ENCODE measurements around the gene SPATC1L.

SPATC1L gene

DNA sequence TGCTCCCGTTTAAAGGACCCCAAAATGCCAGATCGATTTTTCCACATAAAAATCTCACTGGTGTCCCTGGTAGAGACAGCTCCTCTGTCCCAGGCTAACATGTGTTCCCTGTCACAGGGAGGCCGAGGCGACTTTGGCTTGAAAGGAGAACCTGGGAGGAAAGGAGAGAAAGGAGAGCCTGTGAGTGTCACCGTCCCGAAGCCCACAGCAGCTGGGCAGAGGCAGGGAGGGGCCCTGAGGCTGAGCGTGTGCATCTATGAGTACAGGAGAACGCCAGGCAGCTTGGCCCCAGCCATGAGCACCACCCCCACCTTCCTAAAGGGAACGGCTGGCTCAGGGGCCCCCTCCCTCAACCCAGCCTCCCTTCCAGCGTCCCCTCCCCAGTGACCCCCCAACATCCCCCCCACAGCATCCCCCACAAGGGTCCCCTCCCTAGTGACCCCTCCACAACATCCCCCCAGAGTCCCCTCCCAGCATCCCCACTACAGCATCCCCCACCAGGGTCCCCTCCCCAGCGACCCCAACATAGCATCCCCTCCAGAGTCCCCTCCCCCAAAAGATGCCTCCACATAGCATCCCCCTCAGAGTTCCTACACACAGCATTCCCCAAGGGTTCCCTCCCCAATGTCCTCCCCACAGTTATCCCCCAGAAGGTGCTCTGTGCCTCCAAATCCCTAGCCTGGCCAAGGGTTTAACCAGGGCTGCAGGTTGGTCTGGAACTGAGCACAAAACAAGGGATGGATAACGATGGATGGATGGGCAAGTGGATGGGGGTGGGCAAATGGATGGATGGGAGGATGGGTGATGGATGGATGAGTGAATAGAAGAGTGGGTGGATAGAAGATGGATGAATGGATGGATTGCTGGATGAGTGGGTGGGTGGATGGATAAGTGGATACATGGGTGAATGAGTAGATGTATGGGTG lies 61.2 kb downstream of the SPATC1L start:
- H3K27ac ChIP-seq, result peak overlapping the region in 1 of 2 donors; percentile 45
- peak; percentile 62 for DNase-seq (ENCODE audit: low spot score)

DNA sequence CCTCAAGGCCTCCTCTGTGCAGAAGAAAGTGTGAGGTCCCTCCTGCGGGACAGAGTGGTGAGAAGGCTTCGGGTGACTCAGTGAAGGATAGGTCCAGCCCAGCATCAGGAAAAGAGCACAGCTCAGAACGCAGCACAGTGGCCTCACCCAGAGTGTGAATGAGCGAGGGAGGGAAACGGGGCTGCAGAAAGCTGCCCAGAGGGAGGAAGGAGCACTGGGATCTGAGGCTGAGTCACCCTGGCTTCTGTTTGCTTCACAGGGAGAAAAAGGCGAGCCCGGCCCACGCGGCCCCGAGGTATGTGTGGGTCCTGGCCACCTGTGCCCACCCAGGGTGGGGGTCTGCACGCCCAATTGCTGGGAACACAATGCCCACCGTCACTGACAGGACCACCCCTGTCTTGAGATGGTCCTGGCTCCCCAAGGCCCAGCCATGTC lies 62.0 kb downstream of the SPATC1L start:
- TF ChIP-seq, protein P1, sequence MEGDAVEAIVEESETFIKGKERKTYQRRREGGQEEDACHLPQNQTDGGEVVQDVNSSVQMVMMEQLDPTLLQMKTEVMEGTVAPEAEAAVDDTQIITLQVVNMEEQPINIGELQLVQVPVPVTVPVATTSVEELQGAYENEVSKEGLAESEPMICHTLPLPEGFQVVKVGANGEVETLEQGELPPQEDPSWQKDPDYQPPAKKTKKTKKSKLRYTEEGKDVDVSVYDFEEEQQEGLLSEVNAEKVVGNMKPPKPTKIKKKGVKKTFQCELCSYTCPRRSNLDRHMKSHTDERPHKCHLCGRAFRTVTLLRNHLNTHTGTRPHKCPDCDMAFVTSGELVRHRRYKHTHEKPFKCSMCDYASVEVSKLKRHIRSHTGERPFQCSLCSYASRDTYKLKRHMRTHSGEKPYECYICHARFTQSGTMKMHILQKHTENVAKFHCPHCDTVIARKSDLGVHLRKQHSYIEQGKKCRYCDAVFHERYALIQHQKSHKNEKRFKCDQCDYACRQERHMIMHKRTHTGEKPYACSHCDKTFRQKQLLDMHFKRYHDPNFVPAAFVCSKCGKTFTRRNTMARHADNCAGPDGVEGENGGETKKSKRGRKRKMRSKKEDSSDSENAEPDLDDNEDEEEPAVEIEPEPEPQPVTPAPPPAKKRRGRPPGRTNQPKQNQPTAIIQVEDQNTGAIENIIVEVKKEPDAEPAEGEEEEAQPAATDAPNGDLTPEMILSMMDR (IDR thresholded peaks at IDR 0.05), result no peak
- Histone ChIP-seq H3K27ac (peak overlapping the region in 1 of 2 donors; percentile 45), H3K4me3 (no peak overlapping the region)
- DNase-seq (ENCODE audit: low spot score), result peak; percentile 66

More for the DNA sequence above, 61.2 kb downstream of the SPATC1L start:
- no peak overlapping the region for H3K4me3 ChIP-seq
- TF ChIP-seq, protein P1 (IDR thresholded peaks at IDR 0.05), result no peak

DNA sequence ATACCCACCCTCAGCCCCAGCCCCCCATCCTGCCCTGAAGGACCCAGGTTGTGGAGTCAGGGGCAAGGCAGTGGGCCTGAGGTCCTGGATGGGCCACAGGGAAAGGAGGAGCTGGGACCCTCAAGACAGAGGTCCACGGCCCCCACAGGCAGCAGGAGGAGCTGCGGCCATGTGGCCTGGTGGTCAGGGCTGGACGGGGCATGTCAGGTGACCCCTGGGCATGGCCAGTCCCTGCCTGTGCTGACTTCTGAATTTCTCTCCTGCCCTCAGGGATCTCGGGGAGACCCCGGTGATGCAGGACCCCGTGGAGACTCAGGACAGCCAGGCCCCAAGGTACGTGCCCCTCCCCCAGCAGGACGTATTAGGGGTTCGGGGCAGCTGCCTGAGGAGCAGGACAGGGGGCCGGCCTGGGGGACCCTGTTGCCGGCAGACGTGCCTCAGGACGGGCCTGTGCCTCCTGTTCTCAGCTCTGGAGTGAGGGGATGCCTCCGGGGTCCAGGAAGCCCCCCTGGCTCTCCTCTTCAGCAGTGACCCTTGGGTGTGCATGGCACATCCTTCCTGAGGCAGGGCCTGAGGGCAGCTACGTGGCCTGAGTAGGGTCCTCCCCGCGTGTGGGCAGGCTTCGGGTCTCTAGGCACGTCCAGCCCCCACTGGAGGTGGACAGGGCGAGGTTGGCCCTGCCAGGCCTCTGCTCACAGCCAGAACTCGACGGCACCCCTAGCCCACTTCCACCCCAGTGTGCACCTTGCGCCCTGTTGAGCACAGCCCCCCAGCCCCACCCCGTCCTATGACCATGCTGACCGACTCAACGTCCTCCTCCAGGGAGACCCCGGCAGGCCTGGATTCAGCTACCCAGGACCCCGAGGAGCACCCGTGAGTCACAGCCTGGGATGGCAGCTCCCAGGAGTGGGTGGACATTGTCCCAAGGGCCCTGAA lies 62.7 kb downstream of the SPATC1L start:
- peak overlapping the region in 1 of 2 donors; percentile 45 for H3K27ac ChIP-seq
- H3K4me3 ChIP-seq, result no peak overlapping the region
- peak; percentile 70 for DNase-seq (ENCODE audit: low spot score)
- TF ChIP-seq, protein P1 (IDR thresholded peaks at IDR 0.05), result no peak

DNA sequence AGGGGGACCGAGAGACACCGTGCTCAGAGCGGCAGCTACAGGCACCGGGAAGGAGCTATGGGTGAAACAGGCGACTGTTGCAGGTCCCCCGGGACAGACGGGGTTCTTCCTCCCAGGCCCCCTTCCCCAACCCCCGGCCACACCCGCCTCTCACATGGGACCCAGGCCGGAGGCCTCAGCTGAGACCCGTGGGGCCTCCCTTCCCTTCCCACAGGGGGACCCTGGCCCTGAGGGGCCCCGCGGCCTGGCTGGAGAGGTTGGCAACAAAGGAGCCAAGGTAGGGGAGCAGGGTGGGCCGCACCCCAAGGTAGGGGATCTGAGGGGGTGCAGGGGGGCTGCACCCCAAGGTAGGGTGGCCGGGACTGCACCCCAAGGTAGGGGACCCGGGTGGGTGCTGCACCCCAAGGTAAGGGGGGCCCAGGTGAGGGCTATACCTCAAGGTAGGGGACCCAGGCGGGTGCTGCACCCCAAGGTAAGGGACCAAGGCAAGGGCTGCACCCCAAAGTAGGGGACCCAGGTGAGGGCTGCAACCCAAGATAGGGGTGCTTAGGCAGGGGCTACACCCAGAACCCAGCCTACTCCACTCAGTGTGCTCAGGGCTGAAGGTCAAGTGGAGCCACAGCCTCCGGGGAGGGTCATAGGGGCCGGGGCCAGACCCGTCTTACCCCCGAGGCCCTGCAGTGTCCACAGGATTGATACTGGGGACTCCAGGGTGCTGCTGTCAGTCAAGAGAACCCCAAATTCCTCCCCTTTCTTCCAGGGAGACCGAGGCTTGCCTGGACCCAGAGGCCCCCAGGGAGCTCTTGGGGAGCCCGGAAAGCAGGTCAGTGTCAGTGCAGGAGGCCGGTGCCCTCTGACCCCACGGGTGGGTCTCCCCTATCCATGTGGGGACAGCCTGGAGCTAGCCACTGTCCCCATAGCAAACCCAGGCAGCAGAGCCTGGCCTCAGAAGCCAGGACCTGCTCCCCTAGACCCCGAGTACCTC lies 63.7 kb downstream of the SPATC1L start:
- peak; percentile 67 for DNase-seq (ENCODE audit: low spot score)
- H3K27ac ChIP-seq, result peak overlapping the region in 1 of 2 donors; percentile 4
- TF ChIP-seq, protein P1 (IDR thresholded peaks at IDR 0.05), result no peak
- H3K4me3 ChIP-seq, result no peak overlapping the region

DNA sequence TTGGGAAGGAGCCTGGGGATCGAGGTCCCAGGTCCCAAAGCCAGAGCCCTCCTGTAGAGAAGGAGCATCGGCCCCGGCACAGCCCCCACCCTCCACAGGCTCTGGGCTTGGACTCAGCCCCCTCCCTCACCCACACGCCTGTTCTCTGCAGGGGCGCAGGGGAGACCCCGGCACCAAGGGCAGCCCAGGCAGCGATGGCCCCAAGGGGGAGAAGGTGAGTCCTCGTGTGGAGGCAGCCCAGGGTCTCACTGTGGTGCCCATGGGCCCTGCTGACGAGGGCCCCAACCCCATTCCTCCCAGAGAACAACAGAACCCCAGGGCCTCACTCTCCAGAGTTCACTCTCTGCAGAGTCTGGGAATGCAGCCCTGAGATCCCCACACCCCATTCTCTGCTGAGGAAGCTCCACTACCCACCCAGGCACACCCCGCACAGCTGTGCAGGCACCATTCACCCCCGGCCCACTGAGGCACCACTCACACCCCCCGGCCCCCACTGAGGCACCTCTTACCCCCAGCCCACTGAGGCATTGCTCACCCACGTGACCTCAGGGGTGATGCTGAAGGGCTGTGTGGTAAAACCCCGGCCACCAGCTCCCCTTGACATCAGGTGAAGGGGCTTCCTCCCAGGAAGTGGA lies 64.5 kb downstream of the SPATC1L start:
- Histone ChIP-seq H3K27ac (peak overlapping the region in 1 of 2 donors; percentile 13), H3K4me3 (no peak overlapping the region)
- TF ChIP-seq, protein P1 (IDR thresholded peaks at IDR 0.05), result no peak
- DNase-seq (ENCODE audit: low spot score), result peak; percentile 64
